Natural killer cell (primary cell): Measurements from ENCODE around the gene CIROP. TPM values are rescaled to one million over a fixed set of nuclear protein-coding genes. Genes with fewer than 3 reads are reported as not detected.

Experiments used
- ATAC-seq, 3 donors: fragments of 150-1000 bp in 2 of 3; fragments of 200-7000 bp in 1 of 3; cut with Tn5 transposase; 1 replicate in 1 of 3; 2 replicates in 2 of 3; pipeline ENCODE4 v1.10.0; 2021; ENCODE audit warnings: mild to moderate bottlenecking in 2 of 3, moderate library complexity in 2 of 3
- DNase-seq, 2 donors: peaks; one replicate each; pipeline versions ENCODE4 v3.0.0 to v3.0.0-alpha.2; 2013 to 2021; ENCODE audit warnings: mixed read lengths in 1 of 2
- H3K27ac ChIP-seq: one replicate; pipeline ENCODE4 v1.5.1; 2013; ENCODE audit warnings: mild to moderate bottlenecking, low read length
- H3K27me3 ChIP-seq: one replicate; pipeline ENCODE4 v1.6.1; 2013; ENCODE audit warnings: low read length; ENCODE audit not compliant: control insufficient read depth, insufficient read depth
- H3K36me3 ChIP-seq: one replicate; pipeline ENCODE4 v1.6.1; 2013; ENCODE audit warnings: low read length; ENCODE audit not compliant: control insufficient read depth, insufficient read depth
- H3K4me1 ChIP-seq: one replicate; pipeline ENCODE4 v1.6.1; 2013; ENCODE audit warnings: low read length; ENCODE audit not compliant: control insufficient read depth, insufficient read depth
- H3K4me3 ChIP-seq: one replicate; pipeline ENCODE4 v1.5.1; 2013; ENCODE audit warnings: low read length
- H3K9me3 ChIP-seq: one replicate; pipeline ENCODE4 v1.6.1; 2013; ENCODE audit warnings: low read length; ENCODE audit not compliant: control insufficient read depth, insufficient read depth
- H3K27ac Mint-ChIP-seq, 2 donors: one replicate each; pipeline ENCODE4 v1.8.0; 2022; ENCODE audit warnings: mild to moderate bottlenecking in 2 of 2, mixed read lengths in 2 of 2, moderate library complexity in 1 of 2
- H3K27me3 Mint-ChIP-seq, 2 donors: one replicate each; pipeline ENCODE4 v1.8.0; 2022; ENCODE audit warnings: low read depth in 2 of 2, mixed read lengths in 2 of 2
- H3K36me3 Mint-ChIP-seq: one replicate; pipeline ENCODE4 v1.8.0; 2022; ENCODE audit warnings: mixed read lengths
- H3K4me1 Mint-ChIP-seq, 2 donors: one replicate each; pipeline ENCODE4 v1.8.0; 2022; ENCODE audit warnings: mixed read lengths in 2 of 2
- H3K4me3 Mint-ChIP-seq: one replicate; pipeline ENCODE4 v1.8.0; 2022; ENCODE audit warnings: mild to moderate bottlenecking, moderate library complexity, mixed read lengths
- H3K9me3 Mint-ChIP-seq, 2 donors: one replicate each; pipeline ENCODE4 v1.8.0; 2022; ENCODE audit warnings: mixed read lengths in 2 of 2
- CTCF ChIP-seq: fragments of 200-600 bp; IDR thresholded peaks from one replicate; pipeline ENCODE4 v1.8.0; 2022; ENCODE audit warnings: antibody characterized with exemption
- WGBS: methylation state at CpG from one replicate; pipeline ENCODE4 v1.1.7; 2013; ENCODE audit warnings: missing lambda C conversion rate; ENCODE audit not compliant: insufficient coverage; 5-methylcytosine and 5-hydroxymethylcytosine counted together
- intact Hi-C: fragments of 100-400 bp; cut with micrococcal nuclease; formaldehyde crosslinking; loops from one replicate; pipeline ENCODE4 v1.14.2; 2022
- total RNA-seq, 4 donors: library from RNA; stranded (reverse); fragments of 120-200 nt in 1 of 4; gene quantifications; one replicate each; pipeline versions ENCODE4 v1.2.3 to v1.2.4, GENCODE V29; 2013 to 2022

CIROP gene
- total RNA-seq, 3 donors from 2014 or later (not counting 1 experiment from before 2014, with no cell fraction given) = not detected

- H3K27me3 ChIP-seq = no peaks in the 10 kb centered on the region
- Mint-ChIP-seq H3K27ac (peak overlapping the region; percentile 61 to 91), H3K9me3 (no peaks in the 10 kb centered on the region), H3K4me1 (peaks cover 27 to 34% of the 10 kb centered on the region in 2 donors), H3K36me3 (no peaks in the 10 kb centered on the region), H3K4me3 (peak overlapping the region; percentile 91), H3K27me3 (no peaks in the 10 kb centered on the region)
- no peak overlapping the region for H3K4me3 ChIP-seq
- H3K27ac ChIP-seq = peak overlapping the region; percentile 50
- H3K36me3 ChIP-seq = peaks cover 56% of the 10 kb centered on the region
- ATAC-seq (no peak), DNase-seq (no peak)
- WGBS = 92% methylated on average over 3 of the region's 5 CpGs
- peaks cover 29% of the 10 kb centered on the region for H3K4me1 ChIP-seq
- no peaks in the 10 kb centered on the region for H3K9me3 ChIP-seq
- TF ChIP-seq CTCF = no peak
- intact Hi-C loops = loop anchor here (2.0 kb wide), 1 partner anchor 23 kb away; the partner anchor contains the start of genes ACIN1 and C14orf119
Measured at GRCh38 chr14:23071921-23072539, 32.8 kb downstream of the CIROP start.

- Histone ChIP-seq H3K9me3 (no peaks in the 10 kb centered on the region), H3K4me1 (peaks cover 29% of the 10 kb centered on the region), H3K36me3 (peaks cover 55% of the 10 kb centered on the region), H3K27ac (peak overlapping the region; percentile 50), H3K27me3 (no peaks in the 10 kb centered on the region), H3K4me3 (peak overlapping the region; percentile 56)
- Mint-ChIP-seq H3K36me3 (no peaks in the 10 kb centered on the region), H3K27ac (peak overlapping the region; percentile 61 to 91), H3K4me1 (peaks cover 27 to 34% of the 10 kb centered on the region in 2 donors), H3K4me3 (peak overlapping the region; percentile 91), H3K9me3 (no peaks in the 10 kb centered on the region), H3K27me3 (no peaks in the 10 kb centered on the region)
- ATAC-seq = peak; percentile 85 to 90 (median 90)
- 2% methylated on average over 13 of the region's 14 CpGs for WGBS
- TF ChIP-seq CTCF = no peak
- DNase-seq = peak; percentile 58 to 88
- intact Hi-C loops = loop anchor here (2.0 kb wide), 1 partner anchor 23 kb away; the partner anchor contains the start of genes ACIN1 and C14orf119
Measured at GRCh38 chr14:23071244-23071920, 33.4 kb downstream of the CIROP start.

GRCh38 chr14:23070262-23071129, 34.3 kb downstream of the CIROP start:
- WGBS = 23% methylated on average over 7 of the region's 10 CpGs
- ATAC-seq (no peak), DNase-seq (no peak)
- Mint-ChIP-seq H3K4me1 (peaks cover 27 to 41% of the 10 kb centered on the region in 2 donors), H3K9me3 (no peaks in the 10 kb centered on the region), H3K27ac (peak overlapping the region; percentile 61 to 91), H3K4me3 (peak overlapping the region; percentile 91), H3K36me3 (no peaks in the 10 kb centered on the region), H3K27me3 (no peaks in the 10 kb centered on the region)
- intact Hi-C loops = loop anchor here (2.0 kb wide), 1 partner anchor 24 kb away; the partner anchor contains the start of genes ACIN1 and C14orf119
- Histone ChIP-seq H3K36me3 (peaks cover 57% of the 10 kb centered on the region), H3K27ac (peak overlapping the region; percentile 50), H3K4me3 (peak overlapping the region; percentile 56), H3K9me3 (no peaks in the 10 kb centered on the region), H3K4me1 (peaks cover 29% of the 10 kb centered on the region), H3K27me3 (no peaks in the 10 kb centered on the region)
- no peak for TF ChIP-seq CTCF
